Muscle of leg (tissue), 11 donors: ENCODE data around the gene CHST12. TPM values are rescaled to one million over a fixed set of nuclear protein-coding genes. Genes with fewer than 3 reads are reported as not detected.
A peak's percentile ranks its signal among the peaks of the same experiment; 100 is the strongest.

Experiments
- DNase-seq: peaks from one replicate; pipeline ENCODE4 v3.0.0; 2013
- H3K27ac ChIP-seq: one replicate; pipeline ENCODE4 v1.5.1; 2013; ENCODE audit warnings: mild to moderate bottlenecking, low read length, control low read depth
- H3K27me3 ChIP-seq: one replicate; pipeline ENCODE4 v1.6.1; 2013; ENCODE audit warnings: low read length; ENCODE audit not compliant: control insufficient read depth, insufficient read depth
- H3K36me3 ChIP-seq: one replicate; pipeline ENCODE4 v1.6.1; 2013; ENCODE audit warnings: low read length; ENCODE audit not compliant: control insufficient read depth, insufficient read depth
- H3K4me1 ChIP-seq: one replicate; pipeline ENCODE4 v1.6.1; 2013; ENCODE audit warnings: low read length; ENCODE audit not compliant: control insufficient read depth, insufficient read depth
- H3K4me3 ChIP-seq: one replicate; pipeline ENCODE4 v1.5.1; 2013; ENCODE audit warnings: low read length, control low read depth
- H3K9me3 ChIP-seq: replicated peaks from 2 replicates; pipeline ENCODE4 v1.6.1; 2013; ENCODE audit warnings: low read depth, low read length; ENCODE audit not compliant: control insufficient read depth
- WGBS: methylation state at CpG from one replicate; pipeline ENCODE4 v1.1.5; 2013; ENCODE audit warnings: missing lambda C conversion rate; ENCODE audit not compliant: insufficient coverage; 5-methylcytosine and 5-hydroxymethylcytosine counted together
- polyA plus RNA-seq, 8 donors: library from polyadenylated mRNA; unstranded; fragments of 120-200 nt; gene quantifications; one replicate each; pipeline versions ENCODE4 v1.2.1 to v1.2.3, GENCODE V29; 2013; ENCODE audit warnings: inconsistent platforms in 1 of 8, low replicate concordance in 1 of 8; ENCODE audit not compliant: insufficient read length in 8 of 8, insufficient read depth in 1 of 8
- total RNA-seq: library from RNA; stranded (reverse); fragments of 120-200 nt; gene quantifications from one replicate; pipeline ENCODE4 v1.2.4, GENCODE V29; 2013

The CHST12 gene
- total and polyA plus RNA-seq, 9 donors: 5.7 to 13.8 (median 11.9) TPM

GRCh38 chr7:2484868-2485267 is 81.5 kb downstream of the CHST12 start:
- Histone ChIP-seq H3K27ac (no peak overlapping the region), H3K27me3 (peaks cover 6% of the 10 kb centered on the region), H3K4me3 (no peak overlapping the region), H3K9me3 (peaks cover 6% of the 10 kb centered on the region), H3K36me3 (no peaks in the 10 kb centered on the region), H3K4me1 (peaks cover 43% of the 10 kb centered on the region)
- WGBS: 100% methylated on average over 2 of the region's 12 CpGs
- DNase-seq: no peak

GRCh38 chr7:2487586-2488271 is 84.3 kb downstream of the CHST12 start:
- DNase-seq: peak; percentile 97
- Histone ChIP-seq H3K9me3 (peaks cover 5% of the 10 kb centered on the region), H3K36me3 (no peaks in the 10 kb centered on the region), H3K27me3 (peaks cover 3% of the 10 kb centered on the region), H3K4me1 (peaks cover 43% of the 10 kb centered on the region), H3K27ac (peak overlapping the region; percentile 44), H3K4me3 (no peak overlapping the region)
- 16% methylated on average over 9 of the region's 14 CpGs for WGBS

GRCh38 chr7:2488272-2488645 is 84.8 kb downstream of the CHST12 start:
- no peaks in the 10 kb centered on the region for H3K9me3 ChIP-seq
- DNase-seq: peak; percentile 50
- H3K27me3 ChIP-seq: peaks cover 7% of the 10 kb centered on the region
- peaks cover 49% of the 10 kb centered on the region for H3K4me1 ChIP-seq
- 46% methylated on average over 6 of the region's 8 CpGs for WGBS
- no peaks in the 10 kb centered on the region for H3K36me3 ChIP-seq
- peak overlapping the region; percentile 44 for H3K27ac ChIP-seq
- no peak overlapping the region for H3K4me3 ChIP-seq

- no peak for DNase-seq
- Histone ChIP-seq H3K27me3 (peaks cover 7% of the 10 kb centered on the region), H3K4me3 (no peak overlapping the region), H3K36me3 (no peaks in the 10 kb centered on the region), H3K27ac (peak overlapping the region; percentile 0), H3K9me3 (no peaks in the 10 kb centered on the region), H3K4me1 (peaks cover 49% of the 10 kb centered on the region)
- 37% methylated on average over 3 of the region's 9 CpGs for WGBS
Observed at GRCh38 chr7:2488681-2489080, 85.3 kb downstream of the CHST12 start.

GRCh38 chr7:2490181-2490651 is 86.8 kb downstream of the CHST12 start:
- H3K9me3 ChIP-seq: no peaks in the 10 kb centered on the region
- H3K27me3 ChIP-seq: peaks cover 3% of the 10 kb centered on the region
- WGBS: 39% methylated on average over 12 of the region's 13 CpGs
- peaks cover 62% of the 10 kb centered on the region for H3K4me1 ChIP-seq
- H3K36me3 ChIP-seq: no peaks in the 10 kb centered on the region
- no peak overlapping the region for H3K4me3 ChIP-seq
- DNase-seq: peak; percentile 90
- H3K27ac ChIP-seq: peak overlapping the region; percentile 62

- H3K27me3 ChIP-seq: peaks cover 4% of the 10 kb centered on the region
- no peak overlapping the region for H3K27ac ChIP-seq
- 100% methylated on average over 2 of the region's 2 CpGs for WGBS
- no peaks in the 10 kb centered on the region for H3K9me3 ChIP-seq
- no peaks in the 10 kb centered on the region for H3K36me3 ChIP-seq
- H3K4me3 ChIP-seq: no peak overlapping the region
- DNase-seq: no peak
- peaks cover 78% of the 10 kb centered on the region for H3K4me1 ChIP-seq
Observed at GRCh38 chr7:2492038-2492437, 88.6 kb downstream of the CHST12 start.

- 46% methylated on average over 5 of the region's 11 CpGs for WGBS
- H3K36me3 ChIP-seq: no peaks in the 10 kb centered on the region
- H3K27me3 ChIP-seq: peaks cover 6% of the 10 kb centered on the region
- no peak for DNase-seq
- H3K9me3 ChIP-seq: no peaks in the 10 kb centered on the region
- H3K4me3 ChIP-seq: no peak overlapping the region
- no peak overlapping the region for H3K27ac ChIP-seq
- peaks cover 78% of the 10 kb centered on the region for H3K4me1 ChIP-seq
Observed at GRCh38 chr7:2493205-2494164, 90.1 kb downstream of the CHST12 start.

GRCh38 chr7:2494191-2495130 is 91.0 kb downstream of the CHST12 start:
- H3K36me3 ChIP-seq: no peaks in the 10 kb centered on the region
- H3K27ac ChIP-seq: no peak overlapping the region
- H3K4me3 ChIP-seq: no peak overlapping the region
- no peak for DNase-seq
- H3K4me1 ChIP-seq: peaks cover 78% of the 10 kb centered on the region
- H3K9me3 ChIP-seq: no peaks in the 10 kb centered on the region
- peaks cover 6% of the 10 kb centered on the region for H3K27me3 ChIP-seq
- 61% methylated on average over 23 of the region's 32 CpGs for WGBS

- Histone ChIP-seq H3K4me3 (no peak overlapping the region), H3K27me3 (peaks cover 6% of the 10 kb centered on the region), H3K9me3 (no peaks in the 10 kb centered on the region), H3K27ac (peak overlapping the region; percentile 13), H3K4me1 (peaks cover 77% of the 10 kb centered on the region), H3K36me3 (no peaks in the 10 kb centered on the region)
- 54% methylated on average over 12 of the region's 25 CpGs for WGBS
- DNase-seq: peak; percentile 90
Observed at GRCh38 chr7:2495418-2496299, 92.2 kb downstream of the CHST12 start.
